Cardiac fibroblast (primary cell): ENCODE data around the gene RGS3.

Experiments used
- DNase-seq, 2 donors: peaks; one replicate each; pipeline versions ENCODE4 v3.0.0 to v3.0.0-alpha.2; 2010; ENCODE audit warnings: low read depth in 2 of 2
- H3K4me3 ChIP-seq, 2 donors: replicated peaks in 1 of 2; 1 replicate in 1 of 2; 2 replicates in 1 of 2; pipeline ENCODE4 v1.5.1; 2011; ENCODE audit warnings: low read depth in 2 of 2, low read length in 2 of 2, mild to moderate bottlenecking in 2 of 2, moderate library complexity in 1 of 2
- TF ChIP-seq, protein P1 (sequence below): IDR thresholded peaks from one replicate; pipeline ENCODE4 v1.5.1; 2011; ENCODE audit warnings: low read depth, mild to moderate bottlenecking, low read length, inconsistent platforms

Gene RGS3

DNA sequence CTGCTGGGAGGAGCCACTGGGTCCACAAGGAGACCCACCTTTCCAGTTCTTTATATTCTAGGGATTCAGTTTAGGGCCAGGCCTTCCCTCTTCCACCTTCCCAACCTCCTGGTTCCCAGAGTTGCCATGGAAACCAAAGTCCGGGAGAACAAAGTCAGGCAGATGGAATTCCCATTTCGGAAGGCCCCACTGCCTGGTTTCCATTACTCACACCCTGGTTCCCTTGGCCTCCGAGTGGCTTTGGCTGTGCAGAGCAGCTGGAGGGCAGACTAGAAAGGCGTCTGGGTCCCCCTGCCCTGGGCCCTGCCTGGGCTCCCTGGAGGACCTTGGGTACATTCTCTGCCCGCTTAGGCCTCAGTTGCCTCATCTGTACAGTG is 136.1 kb downstream of the RGS3 start:
- H3K4me3 ChIP-seq: no peak overlapping the region
- TF ChIP-seq, protein P1, sequence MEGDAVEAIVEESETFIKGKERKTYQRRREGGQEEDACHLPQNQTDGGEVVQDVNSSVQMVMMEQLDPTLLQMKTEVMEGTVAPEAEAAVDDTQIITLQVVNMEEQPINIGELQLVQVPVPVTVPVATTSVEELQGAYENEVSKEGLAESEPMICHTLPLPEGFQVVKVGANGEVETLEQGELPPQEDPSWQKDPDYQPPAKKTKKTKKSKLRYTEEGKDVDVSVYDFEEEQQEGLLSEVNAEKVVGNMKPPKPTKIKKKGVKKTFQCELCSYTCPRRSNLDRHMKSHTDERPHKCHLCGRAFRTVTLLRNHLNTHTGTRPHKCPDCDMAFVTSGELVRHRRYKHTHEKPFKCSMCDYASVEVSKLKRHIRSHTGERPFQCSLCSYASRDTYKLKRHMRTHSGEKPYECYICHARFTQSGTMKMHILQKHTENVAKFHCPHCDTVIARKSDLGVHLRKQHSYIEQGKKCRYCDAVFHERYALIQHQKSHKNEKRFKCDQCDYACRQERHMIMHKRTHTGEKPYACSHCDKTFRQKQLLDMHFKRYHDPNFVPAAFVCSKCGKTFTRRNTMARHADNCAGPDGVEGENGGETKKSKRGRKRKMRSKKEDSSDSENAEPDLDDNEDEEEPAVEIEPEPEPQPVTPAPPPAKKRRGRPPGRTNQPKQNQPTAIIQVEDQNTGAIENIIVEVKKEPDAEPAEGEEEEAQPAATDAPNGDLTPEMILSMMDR: no peak
- DNase-seq: peak; percentile 61 to 78

DNA sequence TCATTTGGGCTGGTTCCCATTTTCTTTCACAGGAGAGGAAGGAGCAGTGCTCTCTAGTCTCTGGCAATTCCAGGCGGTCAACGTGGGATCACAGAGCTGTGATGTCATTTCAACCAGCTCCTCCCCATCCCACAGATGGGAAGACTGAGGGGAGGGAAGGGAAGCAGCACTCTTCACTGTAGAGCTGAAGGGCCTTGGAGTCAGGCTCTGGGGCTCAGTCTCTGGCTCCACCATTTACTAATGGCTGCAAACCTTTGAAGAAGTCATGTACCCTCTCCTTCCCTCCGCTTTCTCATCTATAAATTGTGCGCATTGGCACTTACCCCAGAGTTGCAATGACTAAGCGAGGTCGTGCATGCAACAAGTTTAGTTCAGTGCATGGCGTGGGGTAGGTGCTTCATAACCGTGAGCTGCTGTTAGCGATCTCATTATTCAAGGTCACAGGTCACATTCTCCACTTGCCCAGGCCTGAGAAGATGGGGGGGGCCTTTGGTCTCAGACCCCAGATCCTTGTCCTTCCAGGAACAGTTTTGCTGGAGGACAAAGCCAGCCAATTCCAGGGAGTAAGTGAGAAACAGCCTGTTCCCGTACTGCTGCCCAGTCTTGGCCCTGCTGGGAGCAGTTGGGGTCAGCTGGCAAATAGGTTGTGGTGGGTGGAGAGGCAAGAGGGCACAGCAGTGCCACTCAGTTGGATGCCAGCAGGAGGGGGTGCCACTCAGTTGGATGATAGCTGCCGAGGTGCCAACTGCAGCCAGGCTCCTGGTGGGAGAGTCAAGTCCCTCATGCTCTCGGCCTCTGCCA is 136.7 kb downstream of the RGS3 start:
- DNase-seq: peak in 1 of 2 donors; percentile 57
- TF ChIP-seq, protein P1: no peak
- H3K4me3 ChIP-seq: no peak overlapping the region

GRCh38 chr9:113600871-113601614 is 137.5 kb downstream of the RGS3 start:
- TF ChIP-seq, protein P1: no peak
- no peak overlapping the region for H3K4me3 ChIP-seq
- no peak for DNase-seq

GRCh38 chr9:113601656-113602055 is 138.1 kb downstream of the RGS3 start:
- no peak overlapping the region for H3K4me3 ChIP-seq
- TF ChIP-seq, protein P1: no peak
- DNase-seq: no peak

DNA sequence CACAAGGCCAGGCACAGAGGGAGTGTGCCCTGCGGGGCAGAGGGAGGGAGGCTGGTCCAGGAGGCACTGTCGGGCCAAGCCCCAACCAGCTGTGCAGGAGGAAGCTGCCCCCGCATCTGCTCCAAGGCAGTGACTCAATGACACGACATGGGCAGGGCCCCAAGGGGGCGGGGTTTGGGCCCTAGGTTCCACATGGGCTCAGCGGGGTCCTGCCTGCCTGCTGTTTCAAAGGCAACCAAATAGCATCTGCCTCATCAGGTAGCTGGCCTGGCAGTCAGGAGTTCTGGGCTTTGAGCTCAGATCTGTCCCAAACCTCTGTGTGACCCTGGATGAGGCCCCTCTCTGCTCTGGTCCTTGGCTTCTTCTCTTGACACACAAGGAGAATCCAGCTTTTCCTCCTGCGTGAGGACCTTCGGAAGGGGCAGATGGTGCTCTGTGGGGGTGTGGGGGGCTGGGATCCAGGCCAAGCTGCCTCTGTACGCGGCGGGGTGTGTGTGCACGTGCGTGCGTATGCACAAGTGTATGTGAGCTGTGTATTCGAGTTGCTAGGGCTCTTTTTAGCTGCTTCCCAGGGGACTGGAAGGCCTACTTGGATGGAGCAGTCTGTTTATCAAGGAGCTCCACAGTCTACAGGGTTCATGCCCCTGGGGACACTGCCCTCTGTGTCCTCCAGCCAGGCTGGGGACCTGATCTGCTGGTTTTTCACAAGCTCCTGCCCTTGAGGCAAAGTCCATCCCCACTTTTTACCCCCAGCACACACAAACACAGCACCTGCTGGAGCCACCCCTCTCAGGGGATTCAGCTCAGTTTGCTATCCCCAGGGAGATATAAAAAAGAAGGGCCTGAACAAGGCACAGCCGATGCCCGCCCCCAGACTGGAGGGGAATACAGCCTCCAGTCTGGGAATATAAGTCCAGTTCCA is 138.9 kb downstream of the RGS3 start:
- DNase-seq: peak; percentile 81 to 83
- no peak overlapping the region for H3K4me3 ChIP-seq
- TF ChIP-seq, protein P1: no peak

GRCh38 chr9:113603048-113603375 is 139.5 kb downstream of the RGS3 start:
- DNase-seq: no peak
- H3K4me3 ChIP-seq: no peak overlapping the region
- TF ChIP-seq, protein P1: no peak
